ENCODE measurements around the gene CCDC85B.

- TF ChIP-seq EZH2 (IDR thresholded peaks at IDR 0.05; ENCODE audit: borderline replicate concordance, low read depth, low read length, severe bottlenecking) (no peak), CTCF (IDR thresholded peaks at IDR 0.05; ENCODE audit: borderline replicate concordance, extremely low read depth, low read length, poor library complexity, severe bottlenecking) (no peak)
These were observed 28.8 kb upstream of the CCDC85B start for GRCh38 chr11:65861533-65862183.
